Loucy (cell line): Measurements from ENCODE around the gene PDCD4.

ENCODE experiments used
- H2AFZ ChIP-seq: fragments of 200-600 bp; sonication (generic); 2 replicates; pipeline ENCODE4 v1.6.0; 2016; ENCODE audit warnings: antibody characterized with exemption, mild to moderate bottlenecking, low read length, moderate library complexity
- H3F3A ChIP-seq: fragments of 200-600 bp; 2 replicates; pipeline ENCODE4 v1.6.0; 2016; ENCODE audit warnings: antibody characterized with exemption, low read depth, mild to moderate bottlenecking
- H3K27me3 ChIP-seq: fragments of 200-600 bp; sonication (generic); 2 replicates; pipeline ENCODE4 v1.6.1; 2014; ENCODE audit warnings: low read length, mild to moderate bottlenecking; ENCODE audit not compliant: insufficient read depth, poor library complexity, severe bottlenecking
- H3K36me3 ChIP-seq: fragments of 200-600 bp; sonication (generic); 2 replicates; pipeline ENCODE4 v1.6.1; 2016; ENCODE audit warnings: low read length; ENCODE audit not compliant: insufficient read depth
- H3K4me1 ChIP-seq: fragments of 200-600 bp; sonication (generic); 2 replicates; pipeline ENCODE4 v1.5.1; 2014; ENCODE audit warnings: low read length, mild to moderate bottlenecking; ENCODE audit not compliant: insufficient read depth, poor library complexity, severe bottlenecking
- H3K4me2 ChIP-seq: fragments of 200-600 bp; sonication (generic); 2 replicates; pipeline ENCODE4 v1.6.0; 2014; ENCODE audit warnings: antibody characterized with exemption, low read length, low read depth, mild to moderate bottlenecking; ENCODE audit not compliant: poor library complexity, severe bottlenecking
- H3K4me3 ChIP-seq: fragments of 200-600 bp; sonication (generic); 2 replicates; pipeline ENCODE4 v1.5.1; 2014; ENCODE audit warnings: low read length, mild to moderate bottlenecking, mixed read lengths; ENCODE audit not compliant: poor library complexity, severe bottlenecking
- H3K79me2 ChIP-seq: fragments of 200-600 bp; sonication (generic); 2 replicates; pipeline ENCODE4 v1.6.1; 2014; ENCODE audit warnings: low read length; ENCODE audit not compliant: insufficient read depth
- H3K9ac ChIP-seq: fragments of 200-600 bp; sonication (generic); 2 replicates; pipeline ENCODE4 v1.6.0; 2014; ENCODE audit warnings: mild to moderate bottlenecking, low read depth, low read length, moderate library complexity; ENCODE audit not compliant: poor library complexity, severe bottlenecking
- H3K9me2 ChIP-seq: fragments of 200-600 bp; sonication (generic); replicated peaks from 2 replicates; pipeline ENCODE4 v1.6.1; 2016; ENCODE audit warnings: low read depth, low read length, mixed read lengths
- H3K9me3 ChIP-seq: fragments of 200-600 bp; sonication (generic); 2 replicates; pipeline ENCODE4 v1.6.1; 2014; ENCODE audit warnings: mild to moderate bottlenecking, antibody characterized with exemption, low read length, low read depth; ENCODE audit not compliant: insufficient read depth
- H4K20me1 ChIP-seq: fragments of 200-600 bp; sonication (generic); 2 replicates; pipeline ENCODE4 v1.6.0; 2014; ENCODE audit warnings: antibody characterized with exemption, low read length, mild to moderate bottlenecking; ENCODE audit not compliant: insufficient read depth, poor library complexity, severe bottlenecking
- CTCF ChIP-seq: fragments of 200-600 bp; sonication (generic); conservative IDR thresholded peaks from 2 replicates; pipeline ENCODE4 v1.5.1; 2014; ENCODE audit warnings: mild to moderate bottlenecking, antibody characterized with exemption, low read length
- EZH2phosphoT487 ChIP-seq: fragments of 200-600 bp; IDR thresholded peaks from 2 replicates; pipeline ENCODE4 v1.6.1; 2018; ENCODE audit warnings: antibody characterized with exemption, mild to moderate bottlenecking, moderate library complexity, borderline replicate concordance

The PDCD4 gene

GRCh38 chr10:110900983-110901382 lies 29.3 kb downstream of the PDCD4 start:
- no peaks in the 10 kb centered on the region for H3F3A ChIP-seq
- peaks cover 4% of the 10 kb centered on the region for H4K20me1 ChIP-seq
- no peaks in the 10 kb centered on the region for H3K27me3 ChIP-seq
- H3K9me3 ChIP-seq: no peaks in the 10 kb centered on the region
- H3K79me2 ChIP-seq: peaks cover 2% of the 10 kb centered on the region; the same call in 1 of the 2 replicates
- H3K9me2 ChIP-seq: no peaks in the 10 kb centered on the region
- no peak overlapping the region for H3K4me2 ChIP-seq
- no peak overlapping the region for H2AFZ ChIP-seq
- no peaks in the 10 kb centered on the region for H3K4me1 ChIP-seq
- H3K36me3 ChIP-seq: peaks cover 57% of the 10 kb centered on the region
- TF ChIP-seq EZH2phosphoT487: no peak
- no peak for TF ChIP-seq CTCF
- H3K9ac ChIP-seq: no peak overlapping the region
- H3K4me3 ChIP-seq: no peak overlapping the region

GRCh38 chr10:110901954-110902819 lies 30.5 kb downstream of the PDCD4 start:
- no peak overlapping the region for H3K4me2 ChIP-seq
- no peaks in the 10 kb centered on the region for H4K20me1 ChIP-seq
- no peaks in the 10 kb centered on the region for H3K9me2 ChIP-seq
- H2AFZ ChIP-seq: no peak overlapping the region
- H3K36me3 ChIP-seq: peaks cover 46% of the 10 kb centered on the region
- no peaks in the 10 kb centered on the region for H3K4me1 ChIP-seq
- H3K79me2 ChIP-seq: no peaks in the 10 kb centered on the region
- no peaks in the 10 kb centered on the region for H3K27me3 ChIP-seq
- H3K4me3 ChIP-seq: no peak overlapping the region
- H3F3A ChIP-seq: no peaks in the 10 kb centered on the region
- TF ChIP-seq CTCF (no peak), EZH2phosphoT487 (no peak)
- H3K9me3 ChIP-seq: no peaks in the 10 kb centered on the region
- H3K9ac ChIP-seq: no peak overlapping the region

GRCh38 chr10:110903280-110904278 lies 31.9 kb downstream of the PDCD4 start:
- Histone ChIP-seq H3K4me2 (no peak overlapping the region), H3K4me1 (no peaks in the 10 kb centered on the region), H3K36me3 (peaks cover 34% of the 10 kb centered on the region), H3K4me3 (no peak overlapping the region), H3K9me3 (no peaks in the 10 kb centered on the region), H3K9ac (no peak overlapping the region), H3F3A (no peaks in the 10 kb centered on the region), H3K79me2 (no peaks in the 10 kb centered on the region), H2AFZ (no peak overlapping the region), H3K9me2 (no peaks in the 10 kb centered on the region), H4K20me1 (no peaks in the 10 kb centered on the region), H3K27me3 (no peaks in the 10 kb centered on the region)
- no peak for TF ChIP-seq EZH2phosphoT487
- TF ChIP-seq CTCF: no peak
